Stimulated activated memory B cell treated with anti-CD40 and anti-IgM and Interleukin-4, amounts not matched to agents 10 μg/mL and 1 μg/mL and 100 μg/mL, for 72 hours (primary cell): Measurements from ENCODE around the gene MAML3.

Experiments
- ATAC-seq: fragments of 150-1000 bp; cut with Tn5 transposase; 2 replicates; pipeline ENCODE4 v1.10.0; 2021
- H3K27ac Mint-ChIP-seq: one replicate; pipeline ENCODE4 v1.8.0; 2022; ENCODE audit warnings: mild to moderate bottlenecking, mixed read lengths
- H3K27me3 Mint-ChIP-seq: one replicate; pipeline ENCODE4 v1.8.0; 2022; ENCODE audit warnings: mixed read lengths
- H3K36me3 Mint-ChIP-seq: one replicate; pipeline ENCODE4 v1.8.0; 2022; ENCODE audit warnings: mixed read lengths
- H3K4me1 Mint-ChIP-seq: one replicate; pipeline ENCODE4 v1.8.0; 2022; ENCODE audit warnings: mixed read lengths
- H3K4me3 Mint-ChIP-seq: one replicate; pipeline ENCODE4 v1.8.0; 2022; ENCODE audit warnings: mild to moderate bottlenecking, moderate library complexity, mixed read lengths
- H3K9me3 Mint-ChIP-seq: one replicate; pipeline ENCODE4 v1.8.0; 2022; ENCODE audit warnings: mixed read lengths

The MAML3 gene

DNA sequence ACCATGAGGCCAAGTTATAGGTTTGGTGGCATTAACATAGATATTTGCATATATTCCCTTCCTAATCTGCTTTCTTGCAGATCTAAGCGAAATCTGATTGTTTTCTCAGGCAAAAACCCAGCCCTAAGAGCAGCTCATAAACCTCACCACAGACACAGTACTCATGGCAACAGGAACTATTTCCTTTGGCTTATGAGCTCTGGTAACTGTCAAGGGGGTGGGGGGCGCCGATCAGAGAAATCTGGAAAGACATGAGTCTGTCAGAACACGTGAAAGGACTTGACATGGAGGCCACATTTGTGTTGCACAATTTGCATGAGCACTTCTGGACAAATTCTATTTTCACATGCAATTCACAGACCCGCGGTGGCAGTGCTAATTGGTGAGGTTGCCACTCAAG lies 404.6 kb downstream of the MAML3 start:
- Mint-ChIP-seq H3K27ac (no peak overlapping the region), H3K36me3 (no peaks in the 10 kb centered on the region), H3K4me1 (no peaks in the 10 kb centered on the region), H3K4me3 (no peak overlapping the region), H3K9me3 (no peaks in the 10 kb centered on the region), H3K27me3 (peaks cover 33% of the 10 kb centered on the region)
- no peak for ATAC-seq

DNA sequence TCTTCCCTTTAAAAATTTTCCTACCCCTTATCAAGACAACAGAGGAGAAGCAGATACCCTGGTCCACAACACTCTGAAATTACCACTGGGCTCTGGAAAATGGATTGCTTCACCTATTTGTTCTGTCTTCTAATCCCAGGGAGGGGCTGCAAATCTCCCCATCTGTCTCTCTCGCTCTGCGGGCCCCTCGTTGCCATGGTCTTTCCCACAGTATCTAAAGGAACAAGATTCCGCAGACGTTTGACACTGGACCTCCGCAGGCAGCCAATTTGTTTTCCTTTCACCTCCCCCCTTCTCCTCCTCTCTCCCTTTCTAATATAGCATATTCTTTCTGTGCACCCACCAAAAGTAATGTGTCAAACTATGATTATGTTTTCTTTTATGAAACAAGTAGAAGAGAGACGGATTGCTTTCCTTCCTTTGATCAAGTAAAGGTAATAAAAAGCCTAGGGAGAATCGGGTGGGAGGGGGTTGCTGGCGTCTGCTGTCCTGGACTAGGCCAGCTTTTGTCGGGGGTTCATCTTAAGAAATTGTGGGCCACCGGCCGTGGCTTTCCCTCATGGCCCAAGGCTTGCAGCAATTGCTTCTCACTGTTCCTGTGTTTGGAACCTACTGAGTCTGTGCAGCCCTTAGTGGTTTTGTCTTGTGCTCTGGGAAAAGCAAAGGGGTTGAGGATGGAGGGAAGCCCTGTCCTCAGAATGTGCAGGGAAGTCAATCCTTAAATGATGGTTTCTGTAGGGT lies 407.4 kb downstream of the MAML3 start:
- H3K36me3 Mint-ChIP-seq, result no peaks in the 10 kb centered on the region
- H3K4me1 Mint-ChIP-seq, result no peaks in the 10 kb centered on the region
- no peak overlapping the region for H3K4me3 Mint-ChIP-seq
- H3K27me3 Mint-ChIP-seq, result peaks cover 33% of the 10 kb centered on the region
- H3K9me3 Mint-ChIP-seq, result no peaks in the 10 kb centered on the region
- no peak for ATAC-seq
- no peak overlapping the region for H3K27ac Mint-ChIP-seq

DNA sequence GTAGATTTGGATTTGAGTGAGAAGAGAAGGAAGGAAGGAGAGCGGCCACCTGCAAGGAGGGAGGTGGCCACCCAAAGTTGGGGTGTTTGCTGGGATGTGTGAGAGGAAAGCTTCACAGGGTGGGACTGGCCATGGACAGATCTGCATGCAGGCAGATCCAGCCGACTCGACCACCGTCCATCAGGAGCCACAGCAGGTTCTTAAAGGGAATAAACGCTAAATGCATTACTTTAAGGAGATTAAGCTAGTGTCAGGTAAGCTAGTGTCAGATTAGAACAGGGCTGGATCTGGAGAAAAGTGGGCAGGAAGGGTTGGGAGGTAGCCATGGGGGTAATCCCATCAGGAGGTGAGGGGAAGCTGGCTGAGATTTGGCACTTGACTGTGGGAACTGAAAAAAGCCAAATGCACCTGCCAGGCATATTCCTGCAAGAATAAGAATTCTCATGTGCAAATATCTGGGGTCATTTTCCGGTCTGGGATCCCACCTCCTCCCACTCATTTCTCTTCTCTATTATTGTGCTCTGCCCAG lies 408.8 kb downstream of the MAML3 start:
- ATAC-seq, result no peak
- Mint-ChIP-seq H3K4me1 (no peaks in the 10 kb centered on the region), H3K36me3 (no peaks in the 10 kb centered on the region), H3K4me3 (no peak overlapping the region), H3K9me3 (no peaks in the 10 kb centered on the region), H3K27me3 (peaks cover 33% of the 10 kb centered on the region), H3K27ac (no peak overlapping the region)

DNA sequence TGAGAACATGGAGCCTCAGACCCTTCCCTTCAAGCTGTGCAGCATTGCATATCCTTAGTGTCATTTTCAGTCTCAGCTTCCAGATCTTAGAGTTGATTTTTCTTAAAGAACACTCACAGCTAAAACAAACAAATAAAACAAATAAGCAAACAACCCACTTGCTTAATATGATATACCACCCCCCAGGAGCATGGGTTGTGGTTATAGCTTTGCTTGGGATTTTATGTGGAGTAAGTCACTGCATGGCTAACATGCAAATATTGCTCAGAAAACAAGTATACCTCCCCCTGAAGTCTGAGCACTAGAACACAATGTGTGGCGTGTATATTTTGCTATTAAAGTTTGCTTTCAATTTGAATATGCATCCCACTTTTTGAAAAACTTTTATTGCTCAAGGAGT lies 409.8 kb downstream of the MAML3 start:
- Mint-ChIP-seq H3K36me3 (no peaks in the 10 kb centered on the region), H3K4me3 (no peak overlapping the region), H3K27ac (no peak overlapping the region), H3K4me1 (no peaks in the 10 kb centered on the region), H3K27me3 (peaks cover 33% of the 10 kb centered on the region), H3K9me3 (no peaks in the 10 kb centered on the region)
- no peak for ATAC-seq

DNA sequence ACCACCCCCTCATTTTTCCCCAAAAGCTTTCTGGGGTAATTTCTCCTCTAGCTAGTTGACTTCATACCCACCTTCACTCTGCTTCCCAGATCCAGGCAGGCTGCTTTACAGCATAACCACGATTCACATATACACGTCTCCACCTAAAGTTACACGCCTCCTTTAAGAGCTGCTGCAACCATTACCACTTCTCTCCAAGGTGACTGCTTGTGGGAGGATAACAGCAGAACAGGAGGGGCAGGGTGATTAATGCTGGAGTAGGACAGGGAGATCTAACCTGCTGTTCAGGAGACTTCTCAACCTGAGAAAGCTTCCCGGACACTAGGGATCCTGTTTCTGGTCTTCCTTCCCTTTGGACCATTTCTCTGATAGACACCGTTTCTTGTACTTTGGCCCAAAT lies 411.0 kb downstream of the MAML3 start:
- Mint-ChIP-seq H3K36me3 (no peaks in the 10 kb centered on the region), H3K9me3 (no peaks in the 10 kb centered on the region), H3K27me3 (peaks cover 25% of the 10 kb centered on the region), H3K4me1 (no peaks in the 10 kb centered on the region), H3K27ac (no peak overlapping the region), H3K4me3 (no peak overlapping the region)
- no peak for ATAC-seq

DNA sequence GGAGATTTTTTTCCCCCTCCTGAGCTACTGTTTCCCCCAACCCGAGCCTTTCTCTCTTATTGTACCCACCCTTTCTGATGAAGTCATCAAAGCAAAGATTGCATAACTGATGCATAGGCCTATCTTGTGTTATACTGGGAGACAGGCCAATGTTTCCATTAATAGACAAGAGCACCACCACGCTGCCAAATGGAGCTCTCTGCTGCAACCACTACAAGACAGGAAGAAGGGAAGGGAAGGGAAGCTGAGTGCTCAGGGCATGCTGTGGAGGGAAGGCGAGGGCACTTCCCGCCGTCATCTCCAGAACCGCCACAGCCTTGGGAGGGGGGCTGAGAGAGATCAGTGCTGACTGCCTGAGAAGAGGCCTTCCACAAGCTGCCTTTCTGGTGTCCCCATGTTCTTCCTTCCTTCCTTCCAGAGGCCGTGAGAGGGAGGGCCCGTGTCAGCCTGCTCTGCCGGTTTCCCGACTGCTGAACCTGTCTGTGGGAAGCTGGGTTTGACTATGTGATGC lies 413.4 kb downstream of the MAML3 start:
- peaks cover 3% of the 10 kb centered on the region for H3K4me1 Mint-ChIP-seq
- no peak overlapping the region for H3K27ac Mint-ChIP-seq
- no peak overlapping the region for H3K4me3 Mint-ChIP-seq
- no peaks in the 10 kb centered on the region for H3K36me3 Mint-ChIP-seq
- no peaks in the 10 kb centered on the region for H3K9me3 Mint-ChIP-seq
- no peak for ATAC-seq
- peaks cover 36% of the 10 kb centered on the region for H3K27me3 Mint-ChIP-seq

DNA sequence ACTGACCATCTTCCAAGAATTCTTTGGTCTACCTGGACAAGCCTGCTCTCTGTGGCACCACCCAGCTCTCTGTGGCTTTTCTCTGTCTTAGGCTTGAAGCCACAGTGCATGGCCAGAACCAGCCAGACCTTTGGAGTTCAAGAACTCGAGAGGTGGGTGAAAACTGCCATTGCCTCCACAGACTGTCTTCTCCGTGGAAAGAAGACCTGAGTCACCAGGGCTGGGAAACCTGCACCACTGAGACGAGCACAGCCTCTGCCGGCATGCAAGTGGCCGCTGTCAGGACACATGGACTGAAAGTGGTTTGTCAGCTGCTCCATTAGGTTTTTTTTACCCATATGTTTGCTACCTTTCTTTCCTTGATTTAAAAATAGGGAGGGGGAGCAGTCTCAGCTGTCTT lies 413.9 kb downstream of the MAML3 start:
- H3K9me3 Mint-ChIP-seq, result no peaks in the 10 kb centered on the region
- no peak for ATAC-seq
- peaks cover 36% of the 10 kb centered on the region for H3K27me3 Mint-ChIP-seq
- peaks cover 8% of the 10 kb centered on the region for H3K4me1 Mint-ChIP-seq
- H3K4me3 Mint-ChIP-seq, result no peak overlapping the region
- no peaks in the 10 kb centered on the region for H3K36me3 Mint-ChIP-seq
- no peak overlapping the region for H3K27ac Mint-ChIP-seq

DNA sequence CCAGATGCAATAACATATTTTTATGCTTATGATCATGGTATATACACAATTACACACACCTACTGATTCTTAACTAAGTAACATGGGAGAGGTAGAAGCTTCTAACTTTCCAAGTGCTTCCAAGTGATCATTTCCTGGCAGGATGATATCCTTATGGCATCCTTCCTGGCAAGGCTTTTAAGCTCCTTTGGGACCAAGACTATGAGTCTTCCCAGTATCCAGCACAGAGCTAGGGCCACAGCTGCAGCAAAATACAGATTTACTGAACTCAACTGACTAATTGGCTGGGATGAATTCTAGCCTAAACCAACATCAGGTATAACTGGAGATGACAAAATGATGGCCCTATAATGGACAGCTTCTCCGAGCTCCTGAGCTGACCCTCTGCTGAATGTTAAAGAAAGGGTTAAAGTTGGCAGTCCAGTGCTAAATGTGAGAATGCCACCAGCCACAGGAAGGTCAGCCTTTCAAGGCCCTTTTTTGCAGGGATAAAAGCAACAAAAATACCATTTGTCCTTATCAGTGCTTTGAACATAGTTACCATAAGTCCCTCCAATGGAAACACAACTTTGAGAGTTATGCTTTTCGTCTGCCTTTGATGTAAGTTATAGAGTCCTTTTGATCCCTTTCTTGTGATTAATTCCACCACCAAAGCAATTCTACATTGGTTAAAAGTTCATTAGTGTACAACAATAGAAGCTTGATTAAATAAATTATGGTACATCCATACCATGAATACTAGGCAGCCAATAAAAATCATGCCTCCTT lies 415.0 kb downstream of the MAML3 start:
- Mint-ChIP-seq H3K27ac (no peak overlapping the region), H3K27me3 (peaks cover 38% of the 10 kb centered on the region), H3K4me3 (no peak overlapping the region), H3K36me3 (no peaks in the 10 kb centered on the region), H3K9me3 (no peaks in the 10 kb centered on the region), H3K4me1 (peaks cover 19% of the 10 kb centered on the region)
- ATAC-seq, result no peak

DNA sequence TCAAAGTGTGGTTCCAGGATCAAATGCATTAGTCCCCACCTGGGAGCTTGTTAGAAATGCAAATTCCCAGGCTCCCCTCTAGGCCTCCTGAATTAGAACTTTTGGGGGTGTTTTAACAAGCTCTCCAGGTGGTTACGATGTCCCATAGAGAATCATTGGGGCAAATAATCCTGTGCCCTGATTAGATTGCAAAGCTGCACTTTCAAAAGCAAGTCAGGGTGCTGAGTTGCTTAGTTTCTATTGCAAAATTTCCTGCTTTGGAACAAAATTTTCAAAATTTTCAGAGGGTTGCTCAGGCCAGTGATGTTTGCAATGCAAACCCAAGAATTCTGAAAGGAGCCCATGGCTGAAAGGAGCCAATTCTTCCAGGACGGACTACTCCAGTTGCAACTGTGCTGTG lies 417.3 kb downstream of the MAML3 start:
- H3K4me3 Mint-ChIP-seq, result no peak overlapping the region
- peaks cover 19% of the 10 kb centered on the region for H3K4me1 Mint-ChIP-seq
- no peaks in the 10 kb centered on the region for H3K9me3 Mint-ChIP-seq
- ATAC-seq, result no peak
- H3K27me3 Mint-ChIP-seq, result peaks cover 56% of the 10 kb centered on the region
- no peaks in the 10 kb centered on the region for H3K36me3 Mint-ChIP-seq
- H3K27ac Mint-ChIP-seq, result no peak overlapping the region

DNA sequence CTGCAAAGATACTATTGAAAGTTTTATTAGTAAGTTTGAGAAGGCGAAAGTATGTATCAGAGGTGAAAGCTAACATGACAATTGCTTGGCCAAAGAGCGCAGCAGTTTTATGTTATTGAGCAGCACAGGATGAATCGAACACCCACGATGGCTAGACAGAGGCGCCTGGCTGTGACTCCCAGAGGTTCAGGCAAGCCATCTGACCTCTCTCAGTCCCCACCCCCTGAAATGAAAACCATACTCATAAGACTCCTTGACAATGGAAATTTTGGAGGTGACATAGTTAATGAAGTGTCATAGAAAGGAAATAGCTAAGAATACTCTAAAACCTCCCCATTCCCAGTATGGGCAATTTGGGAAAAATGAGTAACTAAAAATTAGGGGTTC lies 417.7 kb downstream of the MAML3 start:
- H3K4me1 Mint-ChIP-seq, result peaks cover 19% of the 10 kb centered on the region
- no peak overlapping the region for H3K4me3 Mint-ChIP-seq
- ATAC-seq, result no peak
- H3K36me3 Mint-ChIP-seq, result no peaks in the 10 kb centered on the region
- no peak overlapping the region for H3K27ac Mint-ChIP-seq
- H3K27me3 Mint-ChIP-seq, result peaks cover 59% of the 10 kb centered on the region
- H3K9me3 Mint-ChIP-seq, result no peaks in the 10 kb centered on the region

DNA sequence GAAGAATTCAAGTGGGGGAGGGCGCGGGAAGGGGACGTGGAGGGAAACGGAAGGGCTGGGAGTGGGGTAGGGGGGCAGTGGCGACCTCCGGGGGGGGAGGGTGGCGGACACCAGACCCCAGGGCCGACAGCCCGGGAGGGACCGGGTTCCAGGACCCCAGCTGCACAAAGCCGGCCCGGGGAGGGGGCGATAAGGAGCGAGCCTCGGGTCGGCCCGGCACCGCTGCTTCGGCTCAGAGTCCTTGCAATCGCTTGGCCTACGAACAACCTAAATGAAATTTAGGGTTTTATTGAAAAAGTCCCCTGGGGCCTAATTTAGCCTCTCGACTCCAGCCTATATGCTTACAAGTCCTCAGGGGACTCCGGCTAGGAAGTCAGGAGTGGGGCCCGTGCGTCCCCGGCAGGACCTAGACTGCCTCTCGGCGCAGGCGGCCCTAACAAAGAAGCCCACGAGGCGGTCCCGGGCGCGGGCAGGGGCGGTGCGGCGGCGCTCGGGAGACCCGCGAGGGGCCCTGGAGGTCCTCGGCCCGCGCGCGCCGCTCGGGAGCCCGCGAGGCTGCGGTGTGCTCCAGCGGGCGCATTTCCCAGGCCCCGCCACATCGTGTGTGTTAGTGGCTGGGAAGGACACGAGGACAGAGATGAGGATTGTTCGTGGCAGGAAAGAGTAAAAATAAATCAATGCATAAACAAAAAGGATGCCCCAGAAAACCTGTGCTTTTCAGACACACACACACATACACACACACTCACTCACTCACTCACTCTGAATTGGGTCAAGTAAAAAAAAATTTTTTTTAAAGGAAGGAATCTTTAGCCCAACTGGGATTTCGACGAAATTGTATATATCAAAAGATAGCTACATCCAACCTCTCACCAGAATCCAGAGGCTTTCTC lies 418.4 kb downstream of the MAML3 start:
- Mint-ChIP-seq H3K27ac (no peak overlapping the region), H3K27me3 (peaks cover 66% of the 10 kb centered on the region), H3K36me3 (no peaks in the 10 kb centered on the region), H3K4me3 (peak overlapping the region; percentile 68), H3K9me3 (no peaks in the 10 kb centered on the region), H3K4me1 (peaks cover 19% of the 10 kb centered on the region)
- peak; percentile 13 for ATAC-seq

DNA sequence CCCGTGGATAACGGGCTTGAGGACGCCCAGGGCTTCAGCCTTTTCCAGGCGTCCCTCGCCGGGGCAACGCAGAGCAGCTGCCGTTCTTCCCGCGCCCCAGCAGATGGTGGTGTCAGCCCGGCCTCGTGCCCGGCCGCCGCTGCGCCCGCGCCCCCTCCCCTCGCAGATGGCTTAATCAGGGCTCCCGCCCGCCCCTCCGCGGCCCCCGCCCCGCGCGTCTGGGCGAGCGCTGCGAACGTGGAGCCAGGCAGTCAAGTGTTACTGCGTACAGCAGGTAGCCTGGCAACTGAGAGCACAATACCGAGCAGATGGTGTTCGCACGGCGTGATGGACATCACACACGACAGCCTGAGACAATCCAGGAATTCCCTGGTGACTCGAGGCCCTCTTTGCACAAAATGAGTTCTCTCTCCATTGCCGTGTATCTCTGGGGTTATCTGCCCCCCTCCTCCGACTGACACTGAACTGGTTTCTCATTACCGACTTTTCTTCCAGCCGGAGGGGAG lies 419.1 kb downstream of the MAML3 start:
- Mint-ChIP-seq H3K36me3 (no peaks in the 10 kb centered on the region), H3K4me3 (peak overlapping the region; percentile 68), H3K27me3 (peaks cover 72% of the 10 kb centered on the region), H3K27ac (no peak overlapping the region), H3K4me1 (peaks cover 19% of the 10 kb centered on the region), H3K9me3 (no peaks in the 10 kb centered on the region)
- ATAC-seq, result peak; percentile 66

DNA sequence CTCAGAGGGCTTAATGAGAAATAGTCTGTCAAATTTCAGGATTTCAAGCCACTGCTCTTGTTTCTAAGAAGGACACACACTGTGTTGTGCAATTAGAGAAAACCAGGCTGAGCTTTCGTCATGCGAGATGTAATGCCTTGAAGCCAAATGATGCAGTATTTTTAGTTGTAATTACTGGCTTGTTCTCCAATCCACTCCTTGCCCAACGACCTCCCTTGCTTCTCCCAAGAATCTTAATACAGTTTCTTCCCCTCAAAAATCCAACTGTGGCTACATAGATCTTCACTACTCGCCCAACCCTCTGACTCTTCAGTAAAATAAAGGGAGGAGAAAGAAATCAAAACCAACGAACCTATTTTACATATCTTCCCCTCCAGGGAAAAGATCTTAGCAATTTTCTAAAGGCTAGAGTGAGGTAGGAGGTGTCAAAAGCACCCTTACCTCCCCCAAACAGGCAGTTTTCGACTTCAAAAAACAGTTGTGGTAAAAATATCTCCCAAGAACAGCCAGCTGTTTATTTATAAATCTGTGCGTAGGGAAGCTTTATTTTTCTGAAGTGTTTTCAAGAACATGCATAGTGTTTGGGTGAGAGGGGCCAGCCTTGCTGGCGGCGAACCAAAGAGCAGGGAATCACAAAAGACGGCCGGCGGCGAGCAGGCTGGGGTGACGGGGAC lies 419.6 kb downstream of the MAML3 start:
- H3K27ac Mint-ChIP-seq, result no peak overlapping the region

DNA sequence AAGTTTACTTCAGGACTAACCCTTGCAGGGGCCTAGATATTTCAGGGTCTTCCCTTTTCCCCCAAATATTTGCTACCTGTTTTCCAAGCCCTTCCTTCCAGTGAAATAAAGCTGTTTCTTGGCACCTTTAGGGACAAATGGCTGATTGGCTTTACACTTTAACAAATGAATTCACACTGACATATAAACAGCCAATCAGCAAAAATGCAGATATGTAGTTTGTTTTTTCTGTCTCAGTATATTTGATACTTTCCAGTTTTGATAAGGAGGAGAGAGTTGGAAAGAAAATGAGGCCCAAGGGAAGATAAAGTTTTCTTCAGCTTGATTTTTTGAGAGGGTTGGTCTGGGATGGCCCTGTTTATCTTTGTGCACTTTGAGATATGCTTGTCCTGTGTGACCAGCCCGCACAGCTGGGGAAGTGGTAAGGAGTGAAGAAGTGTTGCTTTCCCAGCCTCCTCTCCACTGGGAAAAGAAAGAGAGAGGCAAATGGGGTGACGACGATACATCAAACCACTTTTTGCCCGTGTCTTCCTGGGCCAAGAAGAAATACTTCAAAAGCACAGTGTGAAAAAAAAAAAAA lies 420.9 kb downstream of the MAML3 start:
- no peaks in the 10 kb centered on the region for H3K36me3 Mint-ChIP-seq
- no peaks in the 10 kb centered on the region for H3K9me3 Mint-ChIP-seq
- no peak for ATAC-seq
- no peak overlapping the region for H3K4me3 Mint-ChIP-seq
- H3K4me1 Mint-ChIP-seq, result peaks cover 19% of the 10 kb centered on the region
- H3K27me3 Mint-ChIP-seq, result peaks cover 81% of the 10 kb centered on the region
- H3K27ac Mint-ChIP-seq, result no peak overlapping the region

More for the DNA sequence above, 419.6 kb downstream of the MAML3 start:
- Mint-ChIP-seq H3K27me3 (peaks cover 72% of the 10 kb centered on the region), H3K36me3 (no peaks in the 10 kb centered on the region), H3K4me1 (peaks cover 19% of the 10 kb centered on the region), H3K4me3 (peak overlapping the region; percentile 68), H3K9me3 (no peaks in the 10 kb centered on the region)
- ATAC-seq, result no peak
